CD14-positive monocyte (primary cell): Measurements from ENCODE around the gene CRACDL. TPM values are rescaled to one million over a fixed set of nuclear protein-coding genes. Genes with fewer than 3 reads are reported as not detected.

ENCODE experiments used
- DNase-seq, 3 donors: peaks; one replicate each; pipeline ENCODE4 v3.0.0-alpha.2; 2011 to 2022
- H2AFZ ChIP-seq: 2 replicates; pipeline ENCODE4 v1.6.0; 2012; ENCODE audit warnings: mild to moderate bottlenecking, low read depth, low read length, inconsistent platforms; ENCODE audit not compliant: insufficient read depth, poor library complexity, severe bottlenecking
- H3K27ac ChIP-seq, 2 donors: 1 replicate in 1 of 2; 2 replicates in 1 of 2; pipeline ENCODE4 v1.5.1; 2012 to 2013; ENCODE audit warnings: low read length in 2 of 2, control low read depth in 1 of 2, inconsistent platforms in 1 of 2, low read depth in 1 of 2, mild to moderate bottlenecking in 1 of 2
- H3K27me3 ChIP-seq, 2 donors: one replicate each; pipeline versions ENCODE4 v1.6.0 to v1.6.1; 2011 to 2013; ENCODE audit warnings: low read length in 2 of 2; ENCODE audit not compliant: control insufficient read depth in 2 of 2, insufficient read depth in 2 of 2
- H3K36me3 ChIP-seq, 2 donors: replicated peaks in 1 of 2; 1 replicate in 1 of 2; 2 replicates in 1 of 2; pipeline versions ENCODE4 v1.5.1 to v1.6.1; 2012 to 2013; ENCODE audit warnings: low read length in 2 of 2, control low read depth in 1 of 2, inconsistent platforms in 1 of 2, mild to moderate bottlenecking in 1 of 2; ENCODE audit not compliant: insufficient read depth in 2 of 2, control insufficient read depth in 1 of 2
- H3K4me1 ChIP-seq, 2 donors: 1 replicate in 1 of 2; 2 replicates in 1 of 2; pipeline versions ENCODE4 v1.5.1 to v1.6.1; 2012 to 2013; ENCODE audit warnings: low read length in 2 of 2, control low read depth in 1 of 2, inconsistent platforms in 1 of 2, mild to moderate bottlenecking in 1 of 2, moderate library complexity in 1 of 2; ENCODE audit not compliant: insufficient read depth in 2 of 2, control insufficient read depth in 1 of 2
- H3K4me2 ChIP-seq: replicated peaks from 2 replicates; pipeline ENCODE3; 2012; ENCODE audit warnings: low read length, moderate library complexity, mild to moderate bottlenecking; ENCODE audit not compliant: poor library complexity, severe bottlenecking; ENCODE audit errors: extremely low read depth
- H3K4me3 ChIP-seq, 3 experiments: fragments of 200-600 bp in 1 of 3; sonication (generic) in 1 of 3; replicated peaks in 1 of 3; 1 replicate in 2 of 3; 2 replicates in 1 of 3; pipeline ENCODE4 v1.5.1; 2011 to 2013; ENCODE audit warnings: low read length in 3 of 3, mild to moderate bottlenecking in 3 of 3, control low read depth in 2 of 3, low read depth in 2 of 3, inconsistent platforms in 1 of 3, moderate library complexity in 1 of 3
- H3K79me2 ChIP-seq: 2 replicates; pipeline ENCODE4 v1.6.0; 2012; ENCODE audit warnings: mild to moderate bottlenecking, control low read depth, inconsistent platforms, low read length, moderate library complexity; ENCODE audit not compliant: insufficient read depth
- H3K9ac ChIP-seq: 2 replicates; pipeline ENCODE4 v1.6.0; 2017; ENCODE audit warnings: low read length, mild to moderate bottlenecking; ENCODE audit not compliant: insufficient read depth, poor library complexity, severe bottlenecking
- H3K9me3 ChIP-seq, 2 donors: replicated peaks in 1 of 2; 1 replicate in 1 of 2; 2 replicates in 1 of 2; pipeline versions ENCODE4 v1.5.1 to v1.6.1; 2012 to 2013; ENCODE audit warnings: low read length in 2 of 2, control low read depth in 1 of 2; ENCODE audit not compliant: control insufficient read depth in 1 of 2, insufficient read depth in 1 of 2
- H4K20me1 ChIP-seq: 2 replicates; pipeline ENCODE4 v1.6.0; 2012; ENCODE audit warnings: mild to moderate bottlenecking, low read length, control low read depth, moderate library complexity; ENCODE audit not compliant: insufficient read depth
- H3K27ac Mint-ChIP-seq, 7 donors: one replicate each; pipeline ENCODE4 v1.8.0; 2020; ENCODE audit warnings: mild to moderate bottlenecking in 7 of 7, mixed read lengths in 7 of 7, moderate library complexity in 6 of 7, inconsistent platforms in 2 of 7
- H3K27me3 Mint-ChIP-seq, 3 donors: one replicate each; pipeline ENCODE4 v1.8.0; 2021 to 2022; ENCODE audit warnings: low read depth in 3 of 3, mild to moderate bottlenecking in 3 of 3, mixed read lengths in 3 of 3, moderate library complexity in 3 of 3, inconsistent platforms in 1 of 3
- H3K36me3 Mint-ChIP-seq, 2 donors: one replicate each; pipeline ENCODE4 v1.8.0; 2020; ENCODE audit warnings: mixed read lengths in 2 of 2, inconsistent platforms in 1 of 2, mild to moderate bottlenecking in 1 of 2
- H3K4me1 Mint-ChIP-seq: one replicate; pipeline ENCODE4 v1.8.0; 2020; ENCODE audit warnings: mild to moderate bottlenecking, mixed read lengths
- H3K4me3 Mint-ChIP-seq, 2 donors: one replicate each; pipeline ENCODE4 v1.8.0; 2020; ENCODE audit warnings: mild to moderate bottlenecking in 2 of 2, mixed read lengths in 2 of 2, moderate library complexity in 1 of 2
- H3K9me3 Mint-ChIP-seq, 7 donors: one replicate each; pipeline ENCODE4 v1.8.0; 2020 to 2022; ENCODE audit warnings: mixed read lengths in 7 of 7, mild to moderate bottlenecking in 6 of 7, moderate library complexity in 6 of 7, inconsistent platforms in 2 of 7
- CTCF ChIP-seq: fragments of 200-600 bp; IDR thresholded peaks from one replicate; pipeline ENCODE4 v1.8.0; 2022; ENCODE audit warnings: antibody characterized with exemption, mild to moderate bottlenecking
- WGBS: methylation state at CpG from one replicate; pipeline ENCODE4 v1.1.5; 2013; ENCODE audit warnings: missing lambda C conversion rate; ENCODE audit not compliant: insufficient coverage; 5-methylcytosine and 5-hydroxymethylcytosine counted together
- intact Hi-C, 2 donors: fragments of 100-400 bp; cut with micrococcal nuclease; formaldehyde crosslinking; loops; one replicate each; pipeline versions ENCODE4 v1.15.0 to v1.15.1; 2023
- polyA plus RNA-seq, 3 donors: library from polyadenylated mRNA; depleted of rRNA in 1 of 3; unstranded in 2 of 3; stranded (reverse) in 1 of 3; fragments of 300-500 nt in 2 of 3; fragments of >200 nt in 1 of 3; fragmentation: Illumina TruSeq in 2 of 3; gene quantifications; 1 replicate in 2 of 3; 2 replicates in 1 of 3; pipeline ENCODE4 v1.2.3, GENCODE V29; 2012 to 2021

Gene CRACDL
- polyA plus RNA-seq, 3 donors, result 0.12 to 0.35 (median 0.28) TPM

- intact Hi-C loops, result no loop called here
- no peaks in the 10 kb centered on the region for H3K79me2 ChIP-seq
- no peaks in the 10 kb centered on the region for H3K9me3 ChIP-seq
- H3K36me3 Mint-ChIP-seq, result no peaks in the 10 kb centered on the region
- H3K27me3 ChIP-seq, result no peaks in the 10 kb centered on the region
- H2AFZ ChIP-seq, result no peak overlapping the region
- H3K27ac ChIP-seq, result no peak overlapping the region
- no peaks in the 10 kb centered on the region for H3K4me1 ChIP-seq
- H4K20me1 ChIP-seq, result no peaks in the 10 kb centered on the region
- H3K4me3 Mint-ChIP-seq, result no peak overlapping the region
- no peak overlapping the region for H3K27ac Mint-ChIP-seq
- no peak for DNase-seq
- H3K9ac ChIP-seq, result no peak overlapping the region
- 98% methylated on average over 7 of the region's 7 CpGs for WGBS
- H3K36me3 ChIP-seq, result no peaks in the 10 kb centered on the region
- no peak for TF ChIP-seq CTCF
- no peak overlapping the region for H3K4me2 ChIP-seq
- H3K27me3 Mint-ChIP-seq, result peaks cover 0 to 8% (median 4%) of the 10 kb centered on the region in 3 donors
- H3K4me1 Mint-ChIP-seq, result peaks cover 9% of the 10 kb centered on the region
- H3K4me3 ChIP-seq, result no peak overlapping the region
- H3K9me3 Mint-ChIP-seq, result peaks cover 0 to under 1% (median 0%) of the 10 kb centered on the region in 7 donors
These were observed 40.8 kb downstream of the CRACDL start for GRCh38 chr2:98895221-98895620.

- intact Hi-C loops, result no loop called here
- H3K36me3 Mint-ChIP-seq, result no peaks in the 10 kb centered on the region
- no peak overlapping the region for H3K9ac ChIP-seq
- no peaks in the 10 kb centered on the region for H3K4me1 ChIP-seq
- H3K4me3 ChIP-seq, result no peak overlapping the region
- H3K27ac Mint-ChIP-seq, result no peak overlapping the region
- H3K4me3 Mint-ChIP-seq, result no peak overlapping the region
- no peaks in the 10 kb centered on the region for H3K79me2 ChIP-seq
- no peak overlapping the region for H3K27ac ChIP-seq
- H2AFZ ChIP-seq, result peak overlapping the region; percentile 35
- DNase-seq, result no peak
- no peaks in the 10 kb centered on the region for H4K20me1 ChIP-seq
- H3K27me3 ChIP-seq, result no peaks in the 10 kb centered on the region
- H3K27me3 Mint-ChIP-seq, result peaks cover 0 to 6% (median 5%) of the 10 kb centered on the region in 3 donors
- H3K36me3 ChIP-seq, result no peaks in the 10 kb centered on the region
- peaks cover 0 to 4% (median 0%) of the 10 kb centered on the region in 7 donors for H3K9me3 Mint-ChIP-seq
- no peak overlapping the region for H3K4me2 ChIP-seq
- TF ChIP-seq CTCF, result no peak
- WGBS, result 94% methylated on average over 6 of the region's 11 CpGs
- no peaks in the 10 kb centered on the region for H3K9me3 ChIP-seq
- H3K4me1 Mint-ChIP-seq, result peaks cover 9% of the 10 kb centered on the region
These were observed 41.6 kb downstream of the CRACDL start for GRCh38 chr2:98894331-98895000.
